Anterior cingulate cortex (tissue), 58 donors: ENCODE measurements around the gene ACSBG1.

Experiments
- DNase-seq, 58 donors: peaks; one replicate each; lab custom pipeline; 2025; lab: John Stamatoyannopoulos, UW

ACSBG1 gene

GRCh38 chr15:78205337-78205736 lies 29.0 kb downstream of the ACSBG1 start:
- no peak for DNase-seq

- peak in 31 of 58 donors; percentile 20 to 82 (median 50) for DNase-seq
Measured at GRCh38 chr15:78204351-78205309, 29.7 kb downstream of the ACSBG1 start.

DNA sequence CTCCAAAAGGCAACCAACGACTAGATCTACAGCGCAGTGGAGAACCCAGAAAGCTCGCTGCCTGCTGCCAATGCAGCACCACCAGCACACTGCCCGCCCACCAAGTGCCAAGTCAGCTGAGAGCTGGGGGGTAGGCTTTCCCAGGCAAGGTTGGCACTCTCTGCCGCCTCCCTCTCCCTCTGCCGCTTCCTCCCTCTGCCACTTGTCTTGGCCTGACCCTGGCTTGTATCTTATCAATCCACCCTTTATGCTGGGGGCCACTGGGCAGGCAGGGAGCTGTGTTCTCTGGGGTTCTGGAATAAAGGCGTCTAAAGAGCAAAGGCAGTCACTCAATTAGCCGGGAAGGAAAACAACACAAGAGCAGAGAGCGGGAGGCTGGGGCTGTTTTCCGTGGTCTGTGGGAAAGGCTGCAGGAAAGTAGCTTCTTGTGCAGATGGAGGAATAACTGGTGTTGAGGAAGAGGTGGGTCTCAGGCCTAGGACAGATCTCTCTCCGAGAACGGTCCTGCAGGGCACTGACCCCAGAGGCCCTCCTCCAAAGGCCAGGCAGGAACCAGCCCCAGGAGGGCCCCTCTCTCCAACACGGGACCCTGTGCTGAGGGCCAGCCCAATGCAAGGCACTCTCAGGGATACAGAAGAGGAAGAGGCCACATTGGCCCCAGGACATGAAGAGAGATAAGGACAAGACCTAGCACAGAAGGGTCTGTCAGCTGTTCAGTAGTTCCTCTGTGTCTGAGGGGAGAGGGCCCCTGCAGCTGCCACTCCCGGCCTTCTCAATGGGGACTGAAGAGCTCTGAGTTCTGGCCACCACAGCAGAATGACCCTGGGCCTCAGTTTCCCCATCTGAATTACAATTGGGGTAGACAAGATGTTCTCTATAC lies 30.8 kb downstream of the ACSBG1 start:
- DNase-seq = peak in 50 of 58 donors; percentile 24 to 82 (median 62)

DNA sequence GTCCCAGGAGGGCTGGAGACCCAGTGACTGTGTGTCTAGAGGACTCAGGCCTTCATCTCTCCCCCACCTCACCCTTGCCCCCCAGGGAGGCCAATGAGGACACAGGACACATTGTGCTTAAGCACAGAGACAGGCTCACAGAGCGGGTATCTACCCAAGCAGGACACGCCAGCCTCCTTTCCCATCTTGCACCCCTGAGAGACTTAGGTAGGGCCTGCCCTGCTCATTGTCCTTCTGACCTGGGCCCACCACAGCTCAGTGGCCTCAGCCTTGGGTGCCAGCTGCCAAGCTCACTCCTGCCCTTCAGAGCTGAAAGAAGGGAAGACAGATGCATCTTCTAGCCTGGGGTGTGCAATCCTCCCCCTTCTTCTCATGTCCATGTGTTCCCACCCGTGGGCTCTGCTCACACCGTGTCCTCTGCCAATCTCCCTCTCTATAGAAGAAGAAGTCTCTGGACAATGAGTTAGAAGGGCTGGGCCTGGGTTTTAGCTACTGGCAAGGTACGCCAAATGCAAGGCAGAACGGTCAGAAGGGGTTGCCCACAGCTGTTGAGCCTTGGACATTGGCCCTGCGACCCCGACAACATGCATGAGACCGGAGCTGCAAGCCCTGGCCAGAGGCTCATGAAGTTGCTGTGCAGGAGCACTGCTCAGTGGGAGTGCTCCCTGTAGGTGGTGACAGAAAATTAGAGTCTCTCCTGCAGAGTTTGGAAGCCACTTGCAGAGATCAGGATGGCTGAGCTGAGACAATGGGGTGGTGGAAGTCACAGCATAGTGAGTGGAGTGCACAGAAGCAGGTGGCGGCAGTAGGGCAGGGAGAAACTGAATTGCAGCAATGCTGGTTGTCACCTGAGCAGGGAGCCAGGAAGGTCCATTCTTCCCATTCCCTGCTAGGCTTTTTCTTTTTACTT lies 32.8 kb downstream of the ACSBG1 start:
- DNase-seq = no peak

GRCh38 chr15:78200276-78200930 lies 34.0 kb downstream of the ACSBG1 start:
- no peak for DNase-seq

- DNase-seq = no peak
Measured at GRCh38 chr15:78197632-78198031, 36.7 kb downstream of the ACSBG1 start.

DNA sequence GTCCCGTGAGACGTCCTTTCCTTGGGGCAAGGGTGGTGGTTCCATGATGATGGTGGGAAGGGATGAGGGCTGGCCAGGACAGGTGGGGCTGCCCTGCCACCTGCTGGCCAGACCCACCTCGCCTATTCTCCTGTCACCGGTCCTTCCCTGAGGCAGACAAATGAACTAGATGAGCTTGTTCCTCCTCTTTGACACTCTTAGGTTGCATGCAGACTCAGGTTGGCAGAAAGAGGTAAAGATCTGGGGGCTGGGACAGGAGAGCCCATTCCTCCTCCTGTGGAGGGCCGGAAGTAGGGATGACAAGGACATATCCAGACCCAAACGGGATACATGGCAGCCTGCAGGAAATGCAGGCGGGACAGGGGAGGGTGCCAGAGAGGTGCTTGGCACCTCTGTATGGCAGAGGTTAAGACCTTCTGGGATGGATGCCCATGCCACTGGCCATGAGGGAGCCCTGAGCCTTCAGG lies 38.6 kb downstream of the ACSBG1 start:
- no peak for DNase-seq

GRCh38 chr15:78194568-78194925 lies 39.8 kb downstream of the ACSBG1 start:
- DNase-seq = no peak

- peak in 6 of 58 donors; percentile 5 to 41 (median 30) for DNase-seq
Measured at GRCh38 chr15:78193731-78194567, 40.4 kb downstream of the ACSBG1 start.

DNA sequence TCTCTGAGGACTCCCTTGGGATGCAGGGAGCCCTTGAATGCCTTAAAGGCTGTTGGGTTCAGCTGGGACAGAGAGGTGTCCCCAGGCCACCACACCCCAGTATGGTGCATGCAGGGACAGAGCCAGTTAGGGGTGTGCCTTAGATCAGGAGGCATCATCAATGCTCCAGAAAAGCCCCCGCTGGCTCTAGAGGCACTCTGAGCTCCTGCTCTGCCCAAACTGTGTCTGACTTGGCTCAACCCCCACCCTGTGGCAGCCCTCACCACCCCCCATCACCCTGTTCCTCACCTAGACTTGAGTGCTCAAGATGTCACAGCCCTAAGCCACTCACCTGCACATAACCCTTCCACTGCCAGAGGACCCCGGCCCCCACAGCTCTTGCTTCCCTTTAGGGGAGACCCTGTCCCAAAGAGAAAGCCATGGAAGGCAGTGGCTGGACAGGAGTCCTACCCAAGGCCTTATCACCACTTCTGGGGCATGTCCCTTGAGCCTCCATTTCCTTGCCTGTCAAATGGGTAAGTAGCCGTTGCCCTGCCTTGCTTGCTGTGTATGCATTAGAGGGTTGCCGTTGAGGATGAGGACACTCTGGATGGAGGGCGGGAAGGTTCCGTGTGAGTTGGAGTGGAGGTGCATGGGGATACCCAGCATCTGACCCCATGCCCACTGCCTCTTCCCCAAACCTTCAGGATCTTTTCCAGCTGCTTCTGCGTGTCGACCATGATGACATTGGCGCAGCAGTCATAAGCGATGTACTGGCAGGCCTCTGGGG lies 41.4 kb downstream of the ACSBG1 start:
- no peak for DNase-seq

- no peak for DNase-seq
Measured at GRCh38 chr15:78182821-78183220, 51.5 kb downstream of the ACSBG1 start.

DNA sequence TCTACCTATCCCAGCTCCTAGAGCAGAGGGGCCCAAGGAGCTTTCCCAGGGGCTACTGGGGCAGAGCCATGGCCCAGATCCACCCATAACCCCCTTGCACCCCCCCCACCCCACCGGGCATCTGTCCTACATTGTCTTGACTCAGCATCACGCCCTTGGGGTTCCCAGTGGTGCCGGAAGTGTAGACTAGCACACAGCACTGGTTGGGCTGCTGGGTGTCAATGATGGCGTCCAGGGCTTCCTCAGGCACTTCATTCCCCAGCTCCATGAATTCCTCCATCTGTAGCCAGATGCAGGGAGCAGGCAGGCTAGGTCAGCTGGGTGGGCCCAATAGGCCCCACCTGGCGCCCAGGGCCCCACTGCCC lies 52.0 kb downstream of the ACSBG1 start:
- no peak for DNase-seq

- no peak for DNase-seq
Measured at GRCh38 chr15:78179906-78180305, 54.5 kb downstream of the ACSBG1 start.

DNA sequence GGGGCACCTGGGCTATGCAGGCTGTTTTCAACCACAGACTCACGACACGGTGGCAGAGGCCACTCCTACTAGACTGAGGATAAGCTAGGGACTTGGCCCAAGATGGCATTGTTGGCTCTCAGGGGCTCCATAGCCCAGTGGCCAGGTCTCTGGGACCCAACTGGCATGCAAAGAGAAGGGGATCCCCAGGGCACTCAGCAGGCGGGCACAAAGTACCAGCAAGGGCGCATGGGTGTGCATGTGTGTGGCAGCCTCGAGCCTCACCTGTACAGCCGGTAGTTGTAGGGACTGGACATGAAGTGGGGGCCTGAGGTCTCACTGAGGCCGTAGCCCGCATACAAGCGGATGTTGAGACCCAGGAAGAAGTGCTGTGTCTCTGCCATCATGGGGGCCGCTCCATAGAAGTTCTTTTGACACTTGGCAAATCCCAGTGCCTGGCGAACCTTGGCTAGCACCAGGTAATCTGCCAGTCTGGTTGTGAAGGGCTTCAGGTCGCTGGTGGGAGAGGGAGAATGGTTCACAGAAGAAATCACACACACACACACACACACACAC lies 55.0 kb downstream of the ACSBG1 start:
- DNase-seq = no peak

DNA sequence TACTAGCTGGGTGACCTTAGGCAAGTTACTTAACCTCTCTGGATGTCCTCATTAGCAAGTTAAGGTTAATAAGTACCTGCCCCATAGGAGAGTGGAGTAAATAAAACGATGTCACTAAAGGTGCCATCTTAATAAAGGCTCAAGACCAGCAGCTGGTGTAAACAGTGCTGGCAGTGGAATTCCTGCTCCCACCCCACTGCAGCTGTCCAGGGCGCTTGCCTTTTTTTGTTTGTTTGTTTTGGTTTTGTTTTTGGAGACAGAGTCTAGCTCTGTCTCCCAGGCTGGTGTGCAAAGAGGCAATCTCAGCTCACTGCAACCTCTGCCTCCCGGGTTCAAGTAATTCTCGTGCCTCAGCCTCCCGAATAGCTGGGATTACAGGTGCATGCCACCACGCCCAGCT lies 56.3 kb downstream of the ACSBG1 start:
- no peak for DNase-seq

- DNase-seq = peak in 32 of 58 donors; percentile 6 to 54 (median 26)
Measured at GRCh38 chr15:78177447-78177873, 56.9 kb downstream of the ACSBG1 start.

DNA sequence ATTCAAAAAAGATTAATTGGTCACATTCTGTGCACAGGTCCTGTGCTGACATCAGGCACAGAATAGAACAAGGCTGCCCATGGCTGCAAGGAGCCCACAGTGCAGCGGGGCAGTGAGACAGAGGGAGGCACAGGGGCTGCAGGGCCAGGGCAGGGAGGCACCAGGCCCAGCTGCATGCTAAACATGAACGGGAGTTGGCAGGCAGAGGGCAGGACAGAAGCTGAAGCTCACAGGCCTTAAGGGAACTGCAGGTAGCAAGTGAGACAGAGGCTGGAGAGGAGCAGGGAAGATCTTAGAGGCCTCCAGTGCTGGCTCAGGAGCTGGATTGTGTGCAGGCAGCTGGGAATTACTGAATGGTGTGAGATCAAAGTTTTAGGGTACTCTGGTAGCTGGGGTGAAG lies 59.0 kb downstream of the ACSBG1 start:
- no peak for DNase-seq

- DNase-seq = no peak
Measured at GRCh38 chr15:78174401-78174800, 60.0 kb downstream of the ACSBG1 start.
